Activated naive CD8-positive, alpha-beta T cell treated with anti-CD3 and anti-CD28 coated beads, Interleukin-2, amount 10 ng/mL, durations not matched to agents 7 days and 5 days (primary cell): ENCODE measurements around the gene FGR. TPM values are rescaled to one million over a fixed set of nuclear protein-coding genes. Genes with fewer than 3 reads are reported as not detected.

Source experiments
- ATAC-seq: fragments of 150-1000 bp; cut with Tn5 transposase; one replicate; pipeline ENCODE4 v1.10.0; 2021; ENCODE audit warnings: low read depth, moderate library complexity
- POLR2A ChIA-PET: fragments of 350-600 bp; sonication (Branson Sonifier 250); formaldehyde crosslinking; loops from one replicate; lab custom pipeline; 2021; ENCODE audit warnings: antibody characterized with exemption; lab: Charles Lee
- DNase-seq: peaks from one replicate; pipeline ENCODE4 v3.0.0; 2021
- H3K27ac Mint-ChIP-seq: one replicate; pipeline ENCODE4 v1.8.0; 2022; ENCODE audit warnings: mild to moderate bottlenecking, mixed read lengths
- H3K27me3 Mint-ChIP-seq: one replicate; pipeline ENCODE4 v1.8.0; 2022; ENCODE audit warnings: mild to moderate bottlenecking, moderate library complexity, mixed read lengths
- H3K36me3 Mint-ChIP-seq: one replicate; pipeline ENCODE4 v1.8.0; 2021; ENCODE audit warnings: mild to moderate bottlenecking, mixed read lengths
- H3K4me1 Mint-ChIP-seq: one replicate; pipeline ENCODE4 v1.8.0; 2021; ENCODE audit warnings: mixed read lengths
- H3K4me3 Mint-ChIP-seq: one replicate; pipeline ENCODE4 v1.8.0; 2022; ENCODE audit warnings: mild to moderate bottlenecking, moderate library complexity, mixed read lengths
- H3K9me3 Mint-ChIP-seq: one replicate; pipeline ENCODE4 v1.8.0; 2021; ENCODE audit warnings: mixed read lengths
- total RNA-seq, 2 experiments: library from RNA; stranded (reverse); gene quantifications; one replicate each; pipeline ENCODE4 v1.2.3, GENCODE V29; 2021

The FGR gene
- total RNA-seq, 2 experiments from 2014 or later: 4.7 to 6.0 TPM

DNA sequence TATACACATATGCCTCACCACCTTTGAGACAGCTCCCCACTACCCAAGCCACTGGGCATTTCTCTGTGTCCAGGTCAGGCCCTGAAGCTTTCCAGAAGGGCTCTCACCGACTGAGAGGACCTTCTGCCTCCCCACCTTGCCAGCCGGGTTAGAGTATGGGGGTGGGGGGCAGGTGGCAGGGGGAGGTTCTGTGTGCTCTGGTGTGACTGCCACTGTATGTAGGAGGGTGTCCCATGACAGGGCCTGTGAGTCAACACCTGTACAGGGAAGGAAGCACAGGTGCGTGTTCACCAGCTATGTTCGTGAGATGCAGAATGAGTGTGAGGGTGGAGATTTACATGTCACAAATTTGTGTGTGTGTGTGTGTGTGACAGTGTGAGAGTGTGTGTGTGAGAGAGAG lies 38.0 kb downstream of the FGR start:
- H3K36me3 Mint-ChIP-seq: peaks cover 3% of the 10 kb centered on the region
- POLR2A ChIA-PET: interaction anchor here (0.8 kb wide), 2 partner anchors 32 to 302 kb away, joined by 3 read pairs; no protein-coding TSS in a partner anchor
- DNase-seq (no peak), ATAC-seq (no peak)
- H3K27me3 Mint-ChIP-seq: no peaks in the 10 kb centered on the region
- H3K4me1 Mint-ChIP-seq: peaks cover 27% of the 10 kb centered on the region
- no peak overlapping the region for H3K27ac Mint-ChIP-seq
- H3K9me3 Mint-ChIP-seq: no peaks in the 10 kb centered on the region
- no peak overlapping the region for H3K4me3 Mint-ChIP-seq

DNA sequence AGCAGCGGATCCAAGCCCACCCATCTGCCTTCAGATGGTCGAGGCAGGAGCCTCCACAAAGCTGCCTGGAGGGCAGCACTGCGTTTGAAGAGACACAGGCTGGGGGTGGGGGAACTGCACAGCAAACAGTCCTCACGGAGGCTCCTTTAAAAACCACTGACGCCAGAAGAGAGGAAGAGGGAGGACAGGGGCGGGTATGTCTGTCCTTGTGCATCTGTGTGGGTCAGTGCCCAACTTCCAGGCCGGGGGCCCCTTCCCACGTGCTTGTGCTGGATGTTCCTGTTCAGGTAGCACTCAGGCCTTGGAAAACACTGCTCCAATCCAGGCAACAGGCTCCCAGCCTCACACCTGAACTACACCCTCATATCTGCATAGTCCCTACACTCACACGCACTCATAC lies 38.7 kb downstream of the FGR start:
- no peak for DNase-seq
- no peak for ATAC-seq
- H3K4me1 Mint-ChIP-seq: peaks cover 23% of the 10 kb centered on the region
- H3K27me3 Mint-ChIP-seq: no peaks in the 10 kb centered on the region
- no peak overlapping the region for H3K4me3 Mint-ChIP-seq
- H3K36me3 Mint-ChIP-seq: peaks cover 3% of the 10 kb centered on the region
- H3K27ac Mint-ChIP-seq: no peak overlapping the region
- POLR2A ChIA-PET: interaction anchor here (0.8 to 1.9 kb wide), 4 partner anchors 8 to 301 kb away, joined by 3 to 8 read pairs (median 3); partner anchors contain the start of gene AHDC1
- H3K9me3 Mint-ChIP-seq: no peaks in the 10 kb centered on the region

DNA sequence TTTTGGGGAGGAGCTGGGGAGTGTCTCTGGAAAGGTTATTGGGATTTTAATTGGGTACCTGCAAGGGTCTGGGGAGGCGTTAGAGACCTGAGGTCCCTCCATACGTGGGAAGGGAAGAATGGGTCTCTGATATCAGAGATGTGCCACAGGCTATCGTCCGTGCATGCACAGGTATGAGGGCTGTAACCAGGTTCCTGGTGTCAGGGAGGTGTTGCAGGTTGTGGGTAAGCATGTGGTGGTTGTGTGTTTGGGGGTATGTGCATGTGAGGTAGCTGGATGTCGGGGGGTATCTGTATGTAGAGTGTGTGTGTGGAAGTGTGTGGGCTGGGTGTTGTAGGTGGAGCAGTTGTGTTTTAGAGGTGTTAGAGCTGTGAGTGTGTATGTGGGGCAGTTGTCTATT lies 39.4 kb downstream of the FGR start:
- H3K36me3 Mint-ChIP-seq: peaks cover 3% of the 10 kb centered on the region
- H3K9me3 Mint-ChIP-seq: no peaks in the 10 kb centered on the region
- H3K27me3 Mint-ChIP-seq: no peaks in the 10 kb centered on the region
- DNase-seq (no peak), ATAC-seq (peak; percentile 27)
- H3K4me3 Mint-ChIP-seq: no peak overlapping the region
- peaks cover 20% of the 10 kb centered on the region for H3K4me1 Mint-ChIP-seq
- POLR2A ChIA-PET: interaction anchor here (0.5 to 1.9 kb wide), 4 partner anchors 8 to 73 kb away, joined by 3 to 8 read pairs (median 3); partner anchors contain the start of gene AHDC1
- H3K27ac Mint-ChIP-seq: no peak overlapping the region

DNA sequence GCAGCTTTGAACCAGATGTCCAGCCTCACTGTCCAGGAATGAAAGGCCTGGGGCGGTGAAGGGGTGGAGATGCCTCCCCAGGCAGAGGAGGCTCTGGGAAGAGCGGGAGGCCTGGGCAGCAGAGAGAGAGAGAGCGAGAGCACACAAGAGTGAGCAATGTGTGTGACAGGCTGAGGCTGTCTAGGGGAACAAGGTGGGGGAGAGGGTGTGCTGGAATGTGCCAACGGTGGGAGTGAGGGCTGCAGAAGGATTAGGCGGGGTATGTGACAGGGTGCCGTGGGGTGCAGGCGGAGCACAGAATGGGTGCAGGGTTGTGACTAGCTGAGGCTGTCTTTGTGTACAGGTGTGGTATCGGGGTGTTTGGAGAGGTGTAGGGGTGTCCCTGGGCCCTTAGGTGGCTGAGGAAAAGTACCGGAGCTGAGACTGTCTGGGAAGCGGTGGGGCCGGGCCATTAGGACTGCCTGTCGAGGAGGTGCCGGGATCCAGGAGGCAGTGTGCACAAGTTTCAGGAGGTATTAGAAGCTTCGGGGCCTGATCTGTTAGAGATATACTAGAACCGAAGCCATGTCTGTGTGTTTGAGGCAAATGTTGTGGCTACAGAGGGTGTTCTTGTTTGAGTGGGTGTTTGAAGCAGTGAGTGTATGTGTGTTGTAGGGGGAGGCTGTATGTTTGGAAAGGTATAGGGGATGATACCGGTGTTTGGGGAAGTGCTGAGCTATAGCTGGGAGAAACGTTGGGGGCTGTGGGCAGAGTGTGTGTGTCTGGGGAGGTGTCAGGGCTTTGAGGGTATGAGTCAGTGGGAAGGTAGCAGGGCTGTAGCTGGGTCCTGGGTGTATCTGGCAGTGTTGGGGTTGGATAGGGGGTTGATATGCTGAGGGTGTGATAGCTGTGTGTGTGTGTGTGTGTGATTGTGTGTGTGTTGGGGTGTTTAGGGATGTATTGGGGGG lies 40.1 kb downstream of the FGR start:
- H3K27ac Mint-ChIP-seq: no peak overlapping the region
- DNase-seq (no peak), ATAC-seq (peak; percentile 49)
- H3K36me3 Mint-ChIP-seq: peaks cover 3% of the 10 kb centered on the region
- peaks cover 15% of the 10 kb centered on the region for H3K4me1 Mint-ChIP-seq
- no peaks in the 10 kb centered on the region for H3K9me3 Mint-ChIP-seq
- POLR2A ChIA-PET: interaction anchor here (0.5 to 1.9 kb wide), 4 partner anchors 9 to 72 kb away, joined by 3 to 8 read pairs (median 3); partner anchors contain the start of gene AHDC1
- H3K27me3 Mint-ChIP-seq: no peaks in the 10 kb centered on the region
- H3K4me3 Mint-ChIP-seq: no peak overlapping the region

DNA sequence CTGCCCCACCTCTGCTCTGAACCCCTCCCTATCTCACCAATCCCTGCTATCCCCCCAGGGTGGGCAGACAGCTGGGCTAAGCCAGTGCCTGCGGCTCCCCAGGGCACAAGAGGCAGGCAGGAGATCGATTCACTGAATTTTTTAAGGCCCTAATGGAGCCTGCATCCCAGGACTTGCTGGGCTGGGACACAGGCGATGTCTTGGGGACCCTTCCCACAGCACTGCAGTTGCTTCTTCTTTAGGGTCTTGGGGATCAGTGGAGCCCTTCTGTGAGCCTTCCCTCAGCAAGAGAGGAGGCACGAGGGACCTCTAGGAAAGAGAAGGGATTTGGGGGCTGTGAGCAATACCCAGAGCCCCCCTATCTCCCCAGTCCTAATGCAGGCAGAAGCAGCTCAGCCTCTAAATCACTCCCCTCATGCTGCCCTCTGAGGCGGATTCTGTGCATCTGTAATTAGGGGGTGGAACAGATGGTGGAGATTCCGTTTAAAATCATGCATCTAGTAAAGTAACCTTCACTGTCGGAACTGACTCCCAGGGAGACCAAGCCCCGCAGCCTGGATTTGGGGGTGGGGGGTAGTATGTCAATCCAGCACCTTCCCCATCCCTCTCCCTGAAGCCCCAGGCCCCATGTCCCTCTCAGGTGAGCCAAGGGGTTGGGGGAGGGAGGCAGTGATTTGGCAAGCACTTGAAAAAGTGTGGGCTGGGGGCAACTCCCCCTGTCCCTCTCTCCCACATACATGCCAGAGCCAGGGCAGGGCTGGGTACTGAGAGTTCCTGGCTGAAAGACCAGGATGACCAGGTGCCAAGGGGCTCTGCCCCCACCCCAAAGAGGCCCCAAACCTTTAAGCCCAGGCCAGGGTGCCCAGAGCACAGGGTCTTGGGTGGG lies 41.1 kb downstream of the FGR start:
- ATAC-seq (no peak), DNase-seq (no peak)
- Mint-ChIP-seq H3K27ac (no peak overlapping the region), H3K4me1 (peaks cover 13% of the 10 kb centered on the region), H3K4me3 (no peak overlapping the region), H3K27me3 (no peaks in the 10 kb centered on the region), H3K9me3 (no peaks in the 10 kb centered on the region), H3K36me3 (peaks cover 3% of the 10 kb centered on the region)
- POLR2A ChIA-PET: interaction anchor here (1.4 kb wide), 1 partner anchor 10 kb away, joined by 3 read pairs; the partner anchor contains the start of gene AHDC1

DNA sequence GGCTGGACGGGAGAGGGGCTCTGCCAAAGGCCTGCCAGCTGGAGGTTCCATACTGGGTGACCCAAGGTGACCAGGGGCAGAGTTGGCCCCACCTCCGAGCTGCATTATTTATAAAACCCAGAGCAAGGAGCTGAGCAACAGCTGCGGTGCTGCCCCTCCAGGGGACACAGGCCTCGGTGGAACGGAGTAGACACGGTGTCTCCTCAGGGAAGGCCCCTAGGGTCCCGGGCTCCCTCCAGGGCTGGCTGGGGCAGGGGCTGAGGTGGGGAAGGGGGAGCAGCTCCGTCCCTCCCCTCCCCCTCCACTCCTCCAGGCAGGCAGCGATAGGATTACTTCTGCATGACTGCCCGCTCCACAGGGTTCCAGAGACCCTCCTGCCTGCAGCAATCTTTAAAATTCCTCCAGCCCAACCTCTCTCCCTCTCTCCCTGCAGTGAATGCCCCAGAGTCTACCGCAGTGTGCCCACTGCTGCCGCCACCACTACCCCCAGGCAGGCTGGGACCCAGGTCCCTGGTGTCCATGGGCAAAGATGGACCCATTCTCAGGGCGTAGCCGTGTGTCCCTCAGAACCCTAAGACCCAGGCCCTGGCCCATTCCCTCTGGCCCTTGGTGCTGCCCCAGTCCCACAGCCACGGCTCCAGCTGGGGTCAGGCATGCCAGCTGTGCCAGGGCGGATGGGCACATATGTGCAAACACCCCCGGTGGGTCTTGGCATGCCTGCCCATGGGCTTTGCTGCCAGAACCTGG lies 41.9 kb downstream of the FGR start:
- H3K27me3 Mint-ChIP-seq: no peaks in the 10 kb centered on the region
- POLR2A ChIA-PET: interaction anchor here (1.4 kb wide), 1 partner anchor 11 kb away, joined by 3 read pairs; the partner anchor contains the start of gene AHDC1
- no peak overlapping the region for H3K27ac Mint-ChIP-seq
- DNase-seq (no peak), ATAC-seq (no peak)
- H3K9me3 Mint-ChIP-seq: no peaks in the 10 kb centered on the region
- no peak overlapping the region for H3K4me3 Mint-ChIP-seq
- H3K4me1 Mint-ChIP-seq: peaks cover 7% of the 10 kb centered on the region
- peaks cover 3% of the 10 kb centered on the region for H3K36me3 Mint-ChIP-seq

DNA sequence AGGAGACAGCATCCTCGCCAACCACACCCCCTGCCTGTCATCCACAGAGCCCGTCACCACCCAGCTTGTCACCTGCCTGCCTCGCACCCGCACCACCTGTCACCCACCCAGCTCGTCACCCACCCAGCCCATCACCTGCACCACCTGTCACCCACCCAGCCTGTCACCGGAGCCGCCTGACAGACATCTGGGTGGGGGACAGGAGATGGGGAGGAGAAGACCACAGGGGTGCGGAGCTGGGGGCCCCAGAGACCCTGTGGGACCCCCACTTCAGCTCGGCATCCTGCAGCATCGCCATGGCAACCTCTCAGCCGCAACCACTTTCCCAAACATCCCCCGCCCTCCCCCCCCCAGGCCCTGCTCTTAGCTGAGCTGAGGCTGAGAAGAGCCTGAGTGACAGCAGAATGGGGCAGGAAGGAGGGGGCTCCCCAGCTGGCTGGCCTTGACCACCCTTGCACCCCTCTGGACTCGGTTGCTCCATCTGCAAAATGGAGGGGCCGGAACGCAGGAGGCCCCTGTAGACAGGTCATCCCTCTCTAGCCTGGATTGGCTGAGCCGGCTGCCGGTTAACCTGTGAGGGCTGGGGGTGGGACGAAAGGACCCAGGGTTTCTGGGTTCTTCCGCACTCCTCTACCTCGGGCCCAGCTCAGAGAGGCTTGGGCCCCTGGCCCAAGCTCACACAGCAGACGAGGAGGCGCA lies 42.6 kb downstream of the FGR start:
- no peaks in the 10 kb centered on the region for H3K9me3 Mint-ChIP-seq
- H3K36me3 Mint-ChIP-seq: no peaks in the 10 kb centered on the region
- DNase-seq (no peak), ATAC-seq (no peak)
- H3K4me1 Mint-ChIP-seq: peaks cover under 1% of the 10 kb centered on the region
- no peaks in the 10 kb centered on the region for H3K27me3 Mint-ChIP-seq
- no peak overlapping the region for H3K27ac Mint-ChIP-seq
- no peak overlapping the region for H3K4me3 Mint-ChIP-seq
- POLR2A ChIA-PET: interaction anchor here (1.4 kb wide), 1 partner anchor 11 kb away, joined by 3 read pairs; the partner anchor contains the start of gene AHDC1

DNA sequence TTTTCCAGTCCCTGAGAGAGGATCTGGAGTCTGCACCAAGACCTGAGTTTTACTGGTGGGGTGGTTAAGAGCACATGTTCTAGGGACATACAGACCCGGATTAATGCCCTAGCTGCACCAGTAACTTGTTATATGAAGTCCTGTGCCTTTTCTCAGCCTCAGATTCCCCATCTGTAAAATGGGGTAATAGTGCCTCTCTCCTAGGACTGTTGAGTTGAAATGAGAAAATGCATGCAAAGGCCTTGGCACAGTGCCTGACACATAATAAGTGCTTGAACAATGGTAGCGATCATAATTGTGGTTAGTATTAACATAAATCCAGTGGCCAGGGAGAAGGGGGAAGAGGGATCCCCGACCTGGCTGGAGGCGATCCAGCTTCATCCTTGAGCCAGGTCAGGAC lies 43.4 kb downstream of the FGR start:
- DNase-seq (no peak), ATAC-seq (no peak)
- POLR2A ChIA-PET: no interaction called here
- Mint-ChIP-seq H3K27ac (no peak overlapping the region), H3K4me1 (no peaks in the 10 kb centered on the region), H3K36me3 (no peaks in the 10 kb centered on the region), H3K27me3 (no peaks in the 10 kb centered on the region), H3K9me3 (no peaks in the 10 kb centered on the region), H3K4me3 (no peak overlapping the region)

DNA sequence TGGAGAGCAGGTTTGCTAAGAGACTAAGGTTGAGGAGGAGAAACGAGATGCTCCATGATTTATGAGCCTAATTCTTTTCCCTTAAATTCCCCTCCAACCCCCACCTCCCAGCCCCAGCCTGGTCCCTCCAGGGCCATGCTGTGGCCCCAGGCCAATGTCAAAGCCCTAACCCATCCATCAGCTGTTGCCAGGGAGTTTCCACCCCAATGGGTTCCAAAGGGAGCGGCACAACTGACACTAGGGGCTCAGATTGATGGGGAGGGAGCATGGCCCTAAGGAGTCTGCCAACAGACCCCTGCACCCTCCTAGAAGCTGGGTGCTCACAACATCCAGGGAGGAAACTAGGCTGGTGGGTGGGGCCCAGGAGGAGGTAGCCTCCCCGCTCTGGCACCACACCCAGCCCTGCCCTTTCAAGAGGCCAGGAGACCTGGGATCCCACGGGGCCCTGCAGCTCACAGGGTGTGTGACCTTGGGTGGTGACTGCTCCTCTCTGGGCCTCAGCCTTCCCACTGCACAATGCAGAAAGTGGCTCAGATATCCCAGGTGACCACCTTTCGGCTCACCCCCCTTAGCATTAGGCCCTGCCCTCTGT lies 44.0 kb downstream of the FGR start:
- Mint-ChIP-seq H3K36me3 (no peaks in the 10 kb centered on the region), H3K4me3 (no peak overlapping the region), H3K4me1 (no peaks in the 10 kb centered on the region), H3K27me3 (no peaks in the 10 kb centered on the region), H3K9me3 (no peaks in the 10 kb centered on the region), H3K27ac (no peak overlapping the region)
- DNase-seq (no peak), ATAC-seq (no peak)
- POLR2A ChIA-PET: no interaction called here

DNA sequence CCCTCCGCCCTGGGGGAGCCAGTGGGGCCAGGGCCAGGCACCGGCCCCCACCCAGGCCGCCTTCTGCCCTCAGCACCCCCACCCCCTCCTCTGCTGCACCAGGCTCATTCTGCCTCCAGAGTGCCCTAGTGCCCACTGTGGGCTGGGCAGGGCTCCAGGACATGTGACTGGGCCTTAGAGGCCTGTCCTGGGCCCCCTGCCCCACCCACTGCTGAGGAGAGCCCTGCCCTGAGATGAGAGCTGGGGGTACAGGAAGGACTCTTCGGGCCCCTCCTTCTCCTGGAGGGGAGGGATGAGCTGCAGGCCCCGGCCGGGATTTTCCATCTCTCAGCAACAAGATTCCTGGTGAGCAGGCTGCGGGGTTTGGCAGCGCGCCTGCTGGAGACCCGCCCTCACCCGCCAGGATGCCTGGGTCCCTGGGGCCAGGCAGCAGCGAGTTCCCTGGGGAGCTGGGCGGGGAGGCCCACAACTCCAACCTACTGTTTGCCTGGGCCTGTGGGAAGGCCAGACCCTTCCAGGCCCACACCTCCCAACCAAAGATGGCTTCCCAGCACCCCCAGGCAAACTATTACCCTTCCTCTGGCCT lies 45.1 kb downstream of the FGR start:
- DNase-seq: no peak
- POLR2A ChIA-PET: no interaction called here
- no peaks in the 10 kb centered on the region for H3K4me1 Mint-ChIP-seq
- H3K27me3 Mint-ChIP-seq: no peaks in the 10 kb centered on the region
- no peaks in the 10 kb centered on the region for H3K36me3 Mint-ChIP-seq
- H3K4me3 Mint-ChIP-seq: no peak overlapping the region
- H3K27ac Mint-ChIP-seq: no peak overlapping the region
- no peak for ATAC-seq
- no peaks in the 10 kb centered on the region for H3K9me3 Mint-ChIP-seq

DNA sequence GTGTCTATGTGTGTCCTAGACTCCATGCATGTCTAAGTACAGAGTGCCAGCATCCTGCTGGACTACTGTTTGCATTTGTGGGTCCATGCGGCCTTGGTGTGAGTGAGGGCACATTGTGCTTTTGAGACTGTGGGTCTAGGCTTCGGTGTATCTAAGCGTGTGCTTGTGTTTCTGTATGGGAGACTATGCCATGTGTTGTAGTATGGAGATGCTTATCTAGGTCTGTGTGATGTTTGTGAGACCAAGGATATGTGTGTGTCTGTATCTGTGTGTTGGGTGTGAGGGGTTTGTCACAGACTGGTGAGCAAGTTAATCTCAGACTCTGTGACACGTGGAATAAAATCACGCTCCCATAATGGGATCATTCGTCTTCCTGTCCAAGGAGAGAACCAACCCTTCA lies 45.5 kb downstream of the FGR start:
- H3K36me3 Mint-ChIP-seq: no peaks in the 10 kb centered on the region
- no peak for DNase-seq
- no peak overlapping the region for H3K4me3 Mint-ChIP-seq
- no peak overlapping the region for H3K27ac Mint-ChIP-seq
- POLR2A ChIA-PET: no interaction called here
- no peak for ATAC-seq
- H3K9me3 Mint-ChIP-seq: no peaks in the 10 kb centered on the region
- no peaks in the 10 kb centered on the region for H3K27me3 Mint-ChIP-seq
- H3K4me1 Mint-ChIP-seq: no peaks in the 10 kb centered on the region
